Measurements from ENCODE around the gene HGF.

Gene HGF

DNA sequence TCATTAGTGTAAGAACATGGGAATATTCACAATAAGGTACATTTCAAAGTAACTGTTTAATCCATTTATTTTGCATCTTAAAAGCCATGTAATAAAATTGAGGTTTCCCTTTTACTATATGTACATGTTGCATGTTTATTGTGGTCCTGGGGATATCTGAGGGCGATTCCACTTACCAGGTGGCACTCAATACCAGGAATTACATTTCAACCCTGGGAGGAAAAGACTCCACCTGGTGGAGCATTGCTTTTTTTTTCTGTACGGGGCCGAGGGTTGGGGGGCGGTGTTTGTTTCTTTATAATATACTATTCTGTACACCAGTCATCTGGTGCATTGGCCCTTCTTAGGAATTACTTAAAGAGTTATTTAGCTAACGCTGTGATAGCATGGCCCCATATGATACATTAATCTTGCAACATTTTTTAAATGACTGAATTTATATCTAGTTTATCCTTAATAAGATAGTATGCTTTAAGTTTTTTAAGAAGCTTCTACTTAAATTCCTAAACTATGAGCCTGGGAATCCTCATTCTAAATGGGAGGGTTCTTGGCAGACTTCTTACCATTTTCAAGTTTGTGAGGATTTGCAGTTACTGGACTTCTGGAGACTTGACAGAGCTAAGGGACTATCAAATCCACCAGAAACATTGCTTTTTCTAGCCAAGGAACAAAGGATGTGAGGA is 7.2 kb upstream of the HGF start:
- no peak for DNase-seq (ENCODE audit: low read depth in 1 of 2, low spot score in 1 of 2)

DNA sequence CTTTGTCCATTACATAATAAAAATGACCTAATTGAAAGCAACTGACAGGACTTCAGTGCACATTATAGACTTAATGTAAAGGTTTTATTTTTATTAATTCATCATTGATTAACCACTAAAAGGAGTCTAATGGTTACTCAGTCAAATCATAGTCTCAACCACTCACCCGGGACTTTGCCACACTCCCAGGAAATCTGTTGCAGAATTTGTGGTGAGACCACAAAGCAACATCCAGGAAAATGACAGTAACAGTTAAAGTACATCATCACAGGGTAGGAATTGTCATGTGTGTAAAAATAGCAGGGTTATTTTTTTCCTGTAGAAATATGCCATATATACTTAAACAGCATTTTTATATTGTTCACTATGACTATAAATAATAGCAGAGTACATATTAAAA is 6.3 kb upstream of the HGF start:
- no peak for DNase-seq (ENCODE audit: low read depth in 1 of 2, low spot score in 1 of 2)

DNA sequence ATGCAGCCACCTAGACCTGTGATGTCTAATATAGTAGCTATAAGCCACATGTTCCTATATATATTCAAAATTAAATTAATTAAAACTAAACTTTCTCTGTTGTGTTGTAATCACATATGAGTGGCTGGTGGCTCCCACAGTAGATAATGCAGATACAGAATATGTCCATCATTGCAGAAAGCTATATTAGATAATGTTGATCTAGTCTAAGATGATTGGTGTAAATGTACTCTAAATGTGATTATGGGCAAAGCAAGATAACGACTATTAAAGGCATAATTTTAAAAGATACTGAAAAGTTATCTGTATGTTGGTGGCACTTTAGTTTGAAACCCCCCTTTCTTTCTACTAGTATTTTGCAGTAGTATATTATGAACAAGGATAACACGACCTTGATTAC is 5.7 kb upstream of the HGF start:
- DNase-seq (ENCODE audit: low read depth in 1 of 2, low spot score in 1 of 2) = no peak

DNA sequence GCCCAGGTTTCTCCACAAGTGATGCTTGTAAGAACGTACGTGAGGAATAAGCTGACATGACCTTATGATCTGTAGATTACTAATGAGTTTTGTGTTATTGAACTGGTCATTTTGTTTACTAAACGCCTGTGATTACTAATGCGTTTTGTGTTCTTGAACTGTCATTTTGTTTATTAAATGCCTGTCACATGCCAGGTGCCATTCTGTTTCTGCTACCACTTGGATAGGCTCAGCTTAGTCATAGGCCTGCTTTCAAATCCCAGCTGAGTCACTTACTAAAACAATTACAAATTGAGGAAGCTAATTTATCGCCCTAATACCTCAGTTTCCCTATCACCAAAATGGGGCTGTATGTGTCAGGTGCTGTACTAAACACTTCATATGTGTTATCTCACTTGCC is 4.7 kb upstream of the HGF start:
- no peak for DNase-seq (ENCODE audit: low read depth in 1 of 2, low spot score in 1 of 2)

DNA sequence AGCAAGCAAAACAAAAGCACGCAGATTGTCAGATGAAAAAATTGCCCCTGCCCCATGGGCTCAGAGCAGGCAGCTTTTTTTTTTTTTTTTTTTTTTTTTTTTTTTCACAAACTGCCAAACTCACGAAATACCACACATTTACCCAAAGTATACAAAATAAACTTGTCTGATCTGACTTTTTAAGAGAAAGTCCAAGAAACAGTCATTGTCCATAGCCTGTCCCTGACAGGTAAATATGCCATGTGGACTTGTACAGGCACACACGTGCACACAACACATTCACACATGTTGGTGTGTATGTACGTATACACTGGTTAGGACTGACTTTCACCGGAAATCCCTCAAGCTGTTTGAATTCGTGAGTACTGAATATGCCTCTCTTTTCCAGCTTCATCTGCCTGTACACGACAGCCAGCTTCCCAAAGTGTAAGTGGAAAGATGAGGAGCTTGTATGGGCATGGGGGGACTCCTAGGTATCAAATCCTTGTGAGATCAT is 929 bp upstream of the HGF start:
- no peak for DNase-seq (ENCODE audit: low read depth in 1 of 2, low spot score in 1 of 2)

DNA sequence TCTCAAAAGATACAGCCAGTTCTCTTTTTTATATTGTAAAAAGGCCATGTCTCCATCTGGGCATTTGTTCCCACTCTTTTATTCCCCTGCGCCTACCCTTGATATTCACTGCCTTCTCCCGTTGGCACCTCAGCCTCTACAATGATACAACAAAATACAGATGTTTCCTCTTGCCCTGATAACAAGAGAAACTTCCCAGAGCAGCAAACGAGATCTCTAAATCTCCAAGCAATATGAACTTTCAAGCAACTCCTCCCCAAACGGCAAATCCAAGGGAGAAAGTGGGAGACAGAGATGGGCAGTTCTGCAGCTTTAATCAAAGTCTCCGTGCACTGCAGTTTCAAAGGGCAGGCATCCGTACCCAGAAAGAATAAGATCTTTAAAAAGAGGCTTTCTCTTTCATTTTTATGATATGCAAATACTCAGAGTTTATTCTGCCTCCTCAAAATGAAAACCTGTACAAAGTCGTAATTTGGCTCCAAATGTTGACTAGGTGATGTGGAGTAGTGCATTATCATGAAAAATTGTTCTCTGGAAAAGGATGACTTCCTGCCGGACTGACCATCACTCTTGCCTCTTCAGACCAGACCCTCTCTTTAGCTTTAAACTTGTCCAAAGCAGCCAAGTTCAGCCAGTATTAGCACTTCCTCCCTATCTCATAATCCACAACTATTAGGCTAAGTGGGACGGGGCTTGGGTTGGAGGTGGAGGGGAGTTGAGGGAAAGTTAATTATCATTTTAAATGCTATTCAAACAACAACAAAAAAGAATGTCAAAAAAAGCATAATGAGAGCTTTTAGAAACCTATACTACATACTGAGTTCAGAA is 682 bp downstream of the HGF start:
- no peak for DNase-seq (ENCODE audit: low read depth in 1 of 2, low spot score in 1 of 2)

DNA sequence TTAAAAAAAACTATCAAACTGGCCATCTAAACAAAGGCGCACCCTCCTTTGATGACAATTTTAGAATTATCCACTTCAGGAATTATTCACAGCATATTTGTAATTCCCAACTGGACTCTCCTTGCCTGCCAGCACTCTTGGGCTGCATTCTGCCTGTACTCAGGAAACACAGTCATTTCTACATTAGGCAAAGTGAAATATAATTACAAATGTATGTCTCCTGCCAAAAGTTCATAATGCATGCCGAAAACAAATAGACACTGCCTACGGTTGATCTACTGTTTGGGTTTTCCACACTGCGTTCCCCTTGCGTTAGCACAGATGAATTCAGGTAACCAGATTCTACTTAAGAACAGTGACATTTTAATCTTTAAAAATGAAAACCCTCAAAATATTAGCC is 1.9 kb downstream of the HGF start:
- no peak for DNase-seq (ENCODE audit: low read depth in 1 of 2, low spot score in 1 of 2)

DNA sequence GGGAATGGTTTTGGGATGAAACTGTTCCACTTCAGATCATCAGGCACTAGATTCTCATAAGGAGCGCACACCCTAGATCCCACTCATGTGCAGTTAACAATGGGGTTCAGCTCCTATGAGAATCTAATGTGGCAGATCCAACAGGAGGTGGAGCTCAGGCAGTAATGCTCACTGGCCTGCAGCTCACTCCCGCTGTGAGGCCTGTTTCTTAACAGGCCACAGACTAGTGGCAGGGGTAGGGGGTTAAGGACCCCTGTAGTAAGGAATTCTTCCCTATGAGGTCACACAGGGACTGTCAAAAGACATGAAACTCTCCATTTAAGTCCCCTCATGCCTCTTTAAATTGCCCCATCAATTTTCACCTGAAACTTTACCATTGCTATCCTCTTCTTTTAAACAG is 8.0 kb downstream of the HGF start:
- no peak for DNase-seq (ENCODE audit: low read depth in 1 of 2, low spot score in 1 of 2)

DNA sequence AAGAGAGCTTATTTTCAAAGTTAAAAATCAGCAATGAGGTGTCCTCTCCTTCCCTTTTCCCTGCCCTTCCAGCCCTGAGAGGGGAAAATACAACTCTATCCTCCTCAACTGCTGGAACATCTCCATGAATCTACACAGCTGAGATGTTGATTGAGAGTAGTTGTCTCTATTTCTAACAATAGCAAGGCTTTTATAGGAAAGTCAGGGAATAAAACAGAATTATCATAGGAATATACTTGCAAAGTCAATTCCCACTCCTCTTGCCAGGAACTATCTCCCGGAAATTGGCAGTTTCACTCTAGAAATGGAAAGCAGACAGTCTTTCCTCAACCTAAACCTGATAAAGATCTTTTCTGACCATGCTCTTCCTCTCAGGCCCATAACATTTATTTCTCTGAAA is 8.8 kb downstream of the HGF start:
- no peak for DNase-seq (ENCODE audit: low read depth in 1 of 2, low spot score in 1 of 2)

DNA sequence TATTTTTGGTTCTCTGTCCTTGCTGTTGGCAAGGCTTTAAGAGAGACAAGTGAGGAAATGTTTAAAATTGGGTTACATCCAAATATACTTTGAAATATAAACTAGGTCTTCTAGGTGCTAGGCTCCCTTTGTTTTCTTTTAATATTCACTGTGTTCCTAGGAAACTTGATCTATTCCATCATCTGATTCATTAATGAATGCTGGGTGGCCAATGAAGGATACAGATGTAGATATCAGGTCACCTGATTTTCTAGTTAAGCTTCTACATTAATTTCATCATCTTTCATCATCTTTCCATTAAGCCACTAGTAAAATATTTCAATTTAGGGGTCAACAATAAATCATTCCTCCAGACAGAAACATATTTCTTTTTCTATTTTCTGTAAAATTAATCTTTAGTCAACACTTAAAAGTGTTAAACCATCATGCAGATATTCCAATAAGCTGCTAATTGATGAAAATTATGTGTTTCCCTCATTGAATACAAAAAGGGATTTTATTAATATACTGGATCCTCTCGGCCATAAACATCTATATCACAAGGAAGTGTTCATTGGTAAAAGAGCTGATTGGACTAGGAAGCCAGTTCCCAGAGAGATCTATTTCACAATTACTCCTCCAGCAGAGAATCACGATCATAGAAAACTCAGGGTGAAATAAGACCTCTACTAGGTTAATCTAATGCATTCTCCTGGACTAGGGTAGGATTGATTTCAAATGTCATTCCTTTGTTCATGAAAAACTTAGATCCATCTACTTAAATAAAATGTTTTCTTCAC is 14.7 kb downstream of the HGF start:
- no peak for DNase-seq (ENCODE audit: low read depth in 1 of 2, low spot score in 1 of 2)

DNA sequence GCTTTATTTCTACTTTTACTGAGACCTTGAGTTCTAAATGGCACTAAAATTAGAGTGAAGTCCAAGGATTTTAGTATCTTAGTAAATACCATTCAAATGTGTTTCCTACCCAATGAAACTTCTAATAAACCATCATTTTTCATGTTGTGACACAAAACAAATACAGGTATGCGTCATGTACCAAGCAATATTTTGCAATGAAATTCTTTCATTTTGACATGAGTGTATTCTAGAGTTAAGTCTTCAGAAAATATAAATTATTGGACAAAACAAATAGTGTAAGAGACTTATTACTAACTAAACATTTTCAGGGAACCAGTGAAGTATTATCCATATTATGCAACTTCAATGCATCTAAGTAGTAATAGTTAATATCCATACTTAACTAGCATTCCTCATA is 16.5 kb downstream of the HGF start:
- DNase-seq (ENCODE audit: low read depth in 1 of 2, low spot score in 1 of 2) = no peak

DNA sequence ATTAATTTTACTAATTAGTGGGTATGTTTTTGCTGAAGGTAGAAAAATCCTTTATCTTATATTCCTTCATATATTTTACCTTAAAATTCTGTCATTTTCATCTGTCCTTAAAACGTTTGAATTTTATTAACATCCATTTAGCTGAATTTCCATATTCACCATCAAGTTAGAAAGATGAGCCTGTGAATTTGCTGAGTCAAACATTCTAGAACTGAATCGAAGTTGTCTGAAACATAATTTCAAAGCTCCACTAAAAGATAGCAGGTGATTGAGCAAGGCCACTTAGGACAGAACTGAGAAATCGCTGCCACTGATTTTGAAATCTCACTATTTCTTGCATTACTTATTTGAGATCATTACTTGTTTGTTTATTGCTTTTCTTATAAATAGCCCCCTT is 17.5 kb downstream of the HGF start:
- no peak for DNase-seq (ENCODE audit: low read depth in 1 of 2, low spot score in 1 of 2)

DNA sequence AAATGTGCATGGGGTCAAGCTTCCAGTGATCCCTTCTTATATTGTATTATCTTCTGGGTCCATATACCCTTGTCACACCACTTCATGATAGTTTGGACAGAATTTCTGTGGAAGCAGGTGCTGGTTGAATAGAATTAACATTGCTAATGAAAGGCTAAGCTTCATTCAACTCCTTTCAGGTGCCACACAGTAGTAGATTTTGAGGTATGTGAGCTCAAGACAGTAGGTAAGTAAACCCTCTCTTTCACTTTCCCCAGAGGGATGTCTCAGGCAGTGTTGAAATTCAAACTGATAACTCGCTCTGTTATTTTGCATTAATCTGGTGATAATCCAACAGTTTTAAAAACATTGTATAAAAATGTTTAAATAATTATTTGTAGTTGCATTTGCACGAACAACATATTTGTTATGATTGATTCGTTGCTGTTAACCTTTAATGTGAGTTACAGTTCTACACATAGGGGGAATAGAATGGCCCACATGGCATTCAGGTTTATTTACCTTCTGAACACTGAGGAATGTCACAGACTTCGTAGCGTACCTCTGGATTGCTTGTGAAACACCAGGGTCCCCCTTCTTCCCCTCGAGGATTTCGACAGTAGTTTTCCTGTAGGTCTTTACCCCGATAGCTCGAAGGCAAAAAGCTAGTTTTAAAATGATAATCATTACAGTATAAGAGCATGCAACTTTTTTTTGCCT is 18.1 kb downstream of the HGF start:
- no peak for DNase-seq (ENCODE audit: low read depth in 1 of 2, low spot score in 1 of 2)

DNA sequence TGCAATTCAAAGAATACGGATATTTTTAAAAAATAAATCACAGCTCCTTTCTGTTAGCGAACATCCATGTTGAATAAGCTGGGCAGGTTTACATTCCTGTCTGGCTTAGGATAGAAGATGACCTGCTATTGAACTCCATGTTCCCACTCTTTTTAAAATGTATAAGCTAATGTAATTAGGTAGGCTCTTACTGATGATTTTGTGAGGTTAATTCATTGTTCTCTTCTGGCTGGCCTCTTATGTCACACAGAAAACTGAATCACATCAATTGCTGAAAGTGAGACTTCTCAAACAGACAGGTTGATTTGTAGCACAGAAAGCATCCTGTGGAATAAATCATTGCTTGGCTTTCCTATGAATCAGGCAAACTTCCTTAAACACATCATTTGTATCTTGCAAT is 24.2 kb downstream of the HGF start:
- no peak for DNase-seq (ENCODE audit: low read depth in 1 of 2, low spot score in 1 of 2)

DNA sequence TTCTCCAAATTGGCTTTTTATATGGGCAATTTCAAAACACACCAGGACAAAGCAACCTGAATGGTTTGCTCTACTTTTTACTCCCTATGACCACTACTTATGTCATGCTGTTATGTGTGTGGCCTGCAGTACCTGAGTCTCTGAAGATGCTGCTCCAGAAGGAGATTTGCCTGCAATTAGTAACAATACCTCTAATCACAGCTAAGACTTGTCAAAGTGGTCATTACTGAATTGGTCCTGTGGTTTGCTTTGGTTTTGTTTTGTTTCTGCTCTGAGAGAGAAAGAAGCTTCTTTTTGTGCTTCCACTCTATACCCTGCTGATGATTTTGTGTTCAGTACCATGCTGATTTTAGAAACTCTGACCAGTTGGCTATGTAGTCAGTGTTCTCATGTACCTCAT is 25.5 kb downstream of the HGF start:
- no peak for DNase-seq (ENCODE audit: low read depth in 1 of 2, low spot score in 1 of 2)

DNA sequence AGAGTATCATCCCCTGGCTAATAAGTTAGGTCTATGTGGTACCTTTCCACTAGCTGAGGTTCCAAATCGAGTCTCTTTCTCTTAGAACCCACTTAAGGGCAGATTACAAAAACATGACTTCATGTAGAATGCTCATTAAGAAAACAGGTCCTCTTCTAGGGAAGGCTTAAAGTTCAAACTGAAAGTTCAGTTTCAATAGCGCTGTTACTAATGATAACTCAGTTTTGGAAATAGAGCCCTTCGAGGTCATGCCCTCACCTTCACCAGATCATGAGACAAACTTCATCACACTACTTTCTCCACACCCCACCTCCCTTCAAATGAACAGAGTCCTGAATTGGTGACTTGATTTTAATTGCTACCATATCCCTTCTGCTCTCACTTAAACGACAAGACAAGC is 26.2 kb downstream of the HGF start:
- DNase-seq (ENCODE audit: low read depth in 1 of 2, low spot score in 1 of 2) = no peak

DNA sequence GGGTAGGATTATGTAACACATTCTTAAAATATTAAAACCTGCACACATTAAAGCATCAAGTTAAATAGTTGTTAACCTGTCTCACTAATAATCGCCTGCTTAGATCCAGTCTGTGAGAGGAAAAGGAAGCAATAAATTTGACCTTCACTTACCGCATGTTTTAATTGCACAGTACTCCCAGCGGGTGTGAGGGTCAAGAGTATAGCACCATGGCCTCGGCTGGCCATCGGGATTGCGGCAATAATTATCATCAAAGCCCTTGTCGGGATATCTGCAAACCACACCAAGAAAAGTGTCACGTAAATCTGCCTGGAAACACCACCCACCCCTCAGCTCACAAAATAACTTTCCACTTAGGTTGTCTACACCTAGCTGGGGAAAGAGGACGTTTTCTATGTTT is 26.6 kb downstream of the HGF start:
- no peak for DNase-seq (ENCODE audit: low read depth in 1 of 2, low spot score in 1 of 2)

DNA sequence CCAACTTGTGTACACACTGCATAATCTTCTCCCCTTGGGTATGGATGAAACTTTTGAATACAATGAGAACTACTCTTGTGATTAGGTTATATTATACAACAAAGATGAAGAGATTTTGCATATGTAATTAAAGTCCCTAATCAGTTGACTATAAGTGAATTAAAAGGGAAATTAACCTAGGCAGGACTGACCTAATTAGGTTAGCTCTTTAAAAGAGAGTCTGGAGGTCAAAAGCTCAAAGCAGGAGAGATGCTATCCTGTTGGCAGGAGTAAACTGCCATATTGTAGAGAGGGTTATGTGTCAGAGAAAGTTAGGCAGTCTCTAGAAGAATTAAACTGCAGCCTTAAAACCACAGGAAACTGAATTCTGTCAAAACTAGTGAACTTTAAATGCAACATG is 29.4 kb downstream of the HGF start:
- no peak for DNase-seq (ENCODE audit: low read depth in 1 of 2, low spot score in 1 of 2)

DNA sequence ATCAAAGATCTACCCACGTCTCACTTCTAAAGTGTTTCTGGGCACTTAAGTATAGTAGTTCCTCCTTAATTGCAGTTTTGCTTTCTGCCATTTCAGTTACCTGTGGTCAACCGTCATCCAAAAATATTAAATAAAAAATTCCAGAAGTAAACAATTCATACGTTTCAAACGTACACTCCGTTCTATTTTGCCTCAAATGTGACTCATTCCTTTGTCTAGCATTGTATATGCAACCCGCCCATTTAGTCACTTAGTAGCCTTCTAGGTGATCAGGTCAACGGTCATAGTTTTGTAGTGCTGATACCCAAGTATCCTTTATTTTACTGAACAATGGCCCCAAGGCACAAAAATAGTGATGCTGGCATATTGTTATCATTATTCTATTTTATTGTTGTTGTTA is 33.8 kb downstream of the HGF start:
- DNase-seq (ENCODE audit: low read depth in 1 of 2, low spot score in 1 of 2) = no peak

DNA sequence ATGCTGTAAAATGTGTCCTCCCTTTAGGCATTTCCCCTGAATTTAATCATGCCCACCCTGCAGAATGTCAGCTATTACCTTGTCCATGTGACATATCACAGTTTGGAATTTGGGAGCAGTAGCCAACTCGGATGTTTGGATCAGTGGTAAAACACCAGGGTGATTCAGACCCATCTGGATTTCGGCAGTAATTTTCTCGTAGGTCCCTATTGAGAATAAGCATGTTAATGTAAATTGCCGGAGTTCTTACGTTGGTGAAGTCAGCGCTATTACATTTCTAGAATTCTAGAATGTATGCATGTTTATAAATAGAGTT is 44.1 kb downstream of the HGF start:
- no peak for DNase-seq (ENCODE audit: low read depth in 1 of 2, low spot score in 1 of 2)

DNA sequence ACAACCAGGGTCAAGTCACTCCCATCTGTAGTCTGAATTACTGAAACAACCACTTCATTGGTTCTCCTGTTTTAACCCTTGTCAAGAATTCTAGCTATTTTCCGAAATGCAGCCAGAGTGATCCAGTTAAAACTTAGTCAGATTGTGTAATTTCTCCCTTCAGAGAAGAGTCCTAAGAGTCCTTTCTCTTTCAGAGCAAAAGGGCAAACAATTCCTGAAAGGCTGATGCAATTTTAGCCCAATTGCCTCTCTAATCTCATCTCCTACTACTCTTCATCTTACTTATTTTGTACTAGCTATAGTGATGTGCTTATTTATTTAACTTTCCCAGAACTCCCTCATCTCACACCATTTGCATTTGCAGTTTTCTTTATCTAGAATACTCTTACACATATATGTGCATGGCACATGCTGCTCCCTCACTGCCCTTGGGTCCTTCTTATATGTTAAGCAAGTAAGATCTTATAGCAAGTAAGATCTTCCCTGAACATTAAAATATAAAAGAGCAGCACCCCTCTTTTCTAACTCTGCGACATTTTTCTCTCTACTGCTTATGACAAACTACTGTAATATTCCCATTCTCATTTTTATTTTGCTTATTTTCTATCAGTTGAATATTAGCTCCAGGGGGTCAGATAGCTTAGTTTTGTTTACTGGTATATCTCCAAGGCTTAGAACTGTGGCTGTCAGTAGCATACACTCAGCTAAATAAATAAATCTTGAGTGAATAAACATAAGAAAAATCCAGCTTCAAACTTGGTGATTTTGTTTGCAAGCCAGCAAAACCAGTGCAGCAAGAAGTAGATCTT is 44.6 kb downstream of the HGF start:
- no peak for DNase-seq (ENCODE audit: low read depth in 1 of 2, low spot score in 1 of 2)

Measured in activated CD4-positive, alpha-beta T cell treated with anti-CD3 and anti-CD28 coated beads, Interleukin-2, amount 50 U/mL, for 24 hours (primary cell).